ENCODE measurements around the gene ARHGAP22. TPM values are rescaled to one million over a fixed set of nuclear protein-coding genes. Genes with fewer than 3 reads are reported as not detected.

The ARHGAP22 gene
- total RNA-seq, 1 donor from 2014 or later = 2.0 TPM

DNA sequence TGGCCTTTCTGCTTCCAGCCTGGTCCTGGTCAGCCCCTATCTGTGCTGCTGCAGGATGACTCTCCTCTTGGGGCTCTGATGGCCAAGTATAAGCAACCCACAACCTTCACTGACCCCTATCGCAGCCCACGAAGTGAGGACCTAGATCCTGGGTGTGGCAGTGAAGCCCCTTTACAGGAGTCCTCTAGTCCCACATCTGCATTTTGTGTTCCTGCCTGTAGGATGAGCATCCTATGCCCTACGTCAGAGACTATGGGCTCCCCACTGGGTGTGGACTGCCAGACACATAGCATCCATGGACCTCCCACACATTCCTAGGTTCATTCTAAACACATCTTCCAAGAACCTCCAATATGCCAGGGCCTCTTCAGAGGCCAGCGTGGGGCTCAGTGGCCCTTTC, 29.0 kb downstream of the ARHGAP22 start:
- Histone ChIP-seq H3K9me3 (no peaks in the 10 kb centered on the region), H3K4me1 (peaks cover 0 to 2% of the 10 kb centered on the region in 2 donors), H3K27ac (no peak overlapping the region), H3K4me3 (no peak overlapping the region), H3K36me3 (no peaks in the 10 kb centered on the region), H3K27me3 (no peaks in the 10 kb centered on the region)
- TF ChIP-seq CTCF (IDR thresholded peaks at IDR 0.05) = no peak
- intact Hi-C loops (cut with DNase I) = no loop called here
- no peak for DNase-seq (ENCODE audit: low spot score in 2 of 2)

GRCh38 chr10:48574817-48575380, 30.0 kb downstream of the ARHGAP22 start:
- no peak for TF ChIP-seq CTCF (IDR thresholded peaks at IDR 0.05)
- Histone ChIP-seq H3K4me1 (peaks cover 0 to 2% of the 10 kb centered on the region in 2 donors), H3K4me3 (no peak overlapping the region), H3K36me3 (no peaks in the 10 kb centered on the region), H3K27ac (no peak overlapping the region), H3K9me3 (no peaks in the 10 kb centered on the region), H3K27me3 (no peaks in the 10 kb centered on the region)
- intact Hi-C loops (cut with DNase I) = no loop called here
- peak in 1 of 2 donors; percentile 24 for DNase-seq (ENCODE audit: low spot score in 2 of 2)

DNA sequence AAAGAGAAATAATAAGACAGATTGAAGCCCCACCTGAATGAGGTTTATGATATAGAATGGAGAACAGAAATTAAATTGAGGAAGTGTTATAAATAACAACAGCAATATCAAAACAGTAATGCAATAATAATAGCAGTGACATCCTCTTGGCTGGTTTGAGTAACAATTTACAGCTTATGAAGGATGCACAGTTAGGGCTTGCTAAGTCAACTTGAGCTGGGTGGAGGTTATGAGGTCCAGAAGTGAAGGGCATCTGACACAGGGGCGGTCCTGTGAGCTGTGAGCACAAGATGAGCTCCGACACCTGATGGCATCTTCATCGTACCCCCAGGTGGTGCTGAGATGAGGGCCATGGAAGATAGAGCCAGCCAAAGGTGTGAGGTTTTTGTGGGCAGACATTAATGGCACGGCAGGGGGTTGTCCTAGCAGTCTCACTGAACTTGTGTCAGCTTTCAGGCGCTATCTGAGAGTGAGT, 30.5 kb downstream of the ARHGAP22 start:
- Histone ChIP-seq H3K4me3 (no peak overlapping the region), H3K27me3 (no peaks in the 10 kb centered on the region), H3K9me3 (no peaks in the 10 kb centered on the region), H3K27ac (no peak overlapping the region), H3K4me1 (peaks cover 0 to 2% of the 10 kb centered on the region in 2 donors), H3K36me3 (no peaks in the 10 kb centered on the region)
- TF ChIP-seq CTCF (IDR thresholded peaks at IDR 0.05) = no peak
- intact Hi-C loops (cut with DNase I) = no loop called here
- peak in 1 of 2 donors; percentile 38 for DNase-seq (ENCODE audit: low spot score in 2 of 2)

DNA sequence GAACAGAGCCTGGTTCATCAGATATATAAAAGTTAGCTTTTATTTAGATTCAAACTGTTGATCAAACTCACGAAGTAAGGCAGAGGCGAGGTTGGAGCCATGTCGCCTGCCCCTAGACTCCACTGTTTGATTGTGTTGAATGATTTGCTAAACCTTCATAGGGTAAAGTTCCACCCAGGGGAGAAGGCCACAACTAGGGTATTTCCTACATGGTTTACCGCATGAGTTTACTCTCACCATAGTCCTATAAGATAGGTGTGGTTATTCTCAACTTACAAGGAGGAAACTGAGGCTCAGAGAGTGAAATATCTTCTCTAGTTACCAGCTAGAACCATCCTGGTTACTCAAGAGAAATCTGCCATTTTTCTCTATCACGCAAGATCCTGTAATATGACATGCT, 31.8 kb downstream of the ARHGAP22 start:
- Histone ChIP-seq H3K4me1 (no peaks in the 10 kb centered on the region), H3K9me3 (no peaks in the 10 kb centered on the region), H3K36me3 (no peaks in the 10 kb centered on the region), H3K27ac (no peak overlapping the region), H3K4me3 (no peak overlapping the region), H3K27me3 (no peaks in the 10 kb centered on the region)
- DNase-seq (ENCODE audit: low spot score in 2 of 2) = no peak
- intact Hi-C loops (cut with DNase I) = no loop called here
- no peak for TF ChIP-seq CTCF (IDR thresholded peaks at IDR 0.05)

- intact Hi-C loops (cut with DNase I) = no loop called here
- no peaks in the 10 kb centered on the region for H3K4me1 ChIP-seq
- DNase-seq (ENCODE audit: low spot score in 2 of 2) = no peak
- no peaks in the 10 kb centered on the region for H3K9me3 ChIP-seq
- no peak overlapping the region for H3K4me3 ChIP-seq
- H3K36me3 ChIP-seq = no peaks in the 10 kb centered on the region
- H3K27me3 ChIP-seq = no peaks in the 10 kb centered on the region
- no peak overlapping the region for H3K27ac ChIP-seq
- TF ChIP-seq CTCF (IDR thresholded peaks at IDR 0.05) = no peak
These were observed 32.5 kb downstream of the ARHGAP22 start for GRCh38 chr10:48572414-48572813.

- H3K27ac ChIP-seq = no peak overlapping the region
- no peaks in the 10 kb centered on the region for H3K9me3 ChIP-seq
- no peaks in the 10 kb centered on the region for H3K4me1 ChIP-seq
- no peak for DNase-seq (ENCODE audit: low spot score in 2 of 2)
- intact Hi-C loops (cut with DNase I) = no loop called here
- H3K4me3 ChIP-seq = no peak overlapping the region
- H3K36me3 ChIP-seq = no peaks in the 10 kb centered on the region
- no peak for TF ChIP-seq CTCF (IDR thresholded peaks at IDR 0.05)
- no peaks in the 10 kb centered on the region for H3K27me3 ChIP-seq
These were observed 36.3 kb downstream of the ARHGAP22 start for GRCh38 chr10:48568546-48568945.

Measured in ascending aorta (tissue), 2 donors.